ENCODE measurements around the gene OOSP4B.
"Not testable (repeated sequence)": the region's sequence is repeated elsewhere in the genome, so short reads cannot be mapped to it uniquely, and the experiment has no call there.

The OOSP4B gene

DNA sequence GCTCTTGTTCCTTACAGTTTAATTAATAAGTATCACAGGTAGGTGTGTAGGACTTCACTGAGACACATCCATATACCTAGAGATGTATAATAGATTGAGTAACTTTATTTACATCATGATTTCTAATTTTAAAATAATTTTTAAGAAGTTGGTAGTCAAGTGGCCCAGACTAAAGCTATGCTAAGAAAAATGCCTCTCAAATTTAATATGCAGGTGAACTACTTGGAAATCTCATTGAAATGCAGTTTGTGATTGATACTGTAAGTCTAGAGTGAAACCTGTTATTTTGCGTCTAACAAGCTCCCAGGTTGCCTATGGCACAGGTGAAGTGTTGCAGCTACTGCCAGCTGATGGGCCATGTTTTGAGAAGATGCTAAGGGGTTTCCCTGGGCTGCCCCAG lies at the start of gene OOSP4B:
Gene OOSP4B, plus strand, starts transcription at position 301 of the 400 bp plus-strand sequence.
- no peak for DNase-seq

DNA sequence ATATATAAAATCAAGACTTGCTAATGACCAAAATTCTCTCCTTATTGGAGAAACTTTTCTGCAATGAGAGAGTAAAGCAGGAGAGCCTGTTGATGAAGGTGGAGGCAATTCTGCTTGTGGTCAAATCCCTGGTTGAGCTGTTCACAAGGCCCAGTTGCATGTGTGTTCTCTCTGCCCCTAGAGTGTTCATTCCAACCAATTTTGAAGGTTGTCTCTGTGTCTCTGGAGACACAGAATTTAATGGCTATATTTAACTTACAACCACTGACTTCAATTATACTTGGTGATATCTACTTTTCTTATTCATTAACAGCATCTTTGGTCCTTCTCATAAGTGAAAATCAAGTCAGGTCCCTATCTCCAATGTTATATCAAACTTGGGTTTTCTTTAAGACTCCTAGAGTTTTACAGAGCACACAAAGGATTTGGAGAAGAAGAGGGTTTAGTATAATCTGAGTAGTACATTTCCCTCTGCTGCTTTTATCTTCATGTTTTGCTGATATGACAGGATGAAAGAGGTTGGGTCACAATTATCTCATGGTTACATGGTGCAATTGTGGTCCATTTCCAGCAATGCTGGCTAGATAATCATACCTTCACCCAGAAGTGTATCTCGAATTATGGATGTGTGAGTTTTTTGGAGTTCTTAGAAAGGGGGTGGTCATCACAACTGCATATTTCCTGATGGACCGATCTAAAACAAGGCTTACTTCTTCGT lies 49.1 kb upstream of the OOSP4B start:
- no peak for DNase-seq

DNA sequence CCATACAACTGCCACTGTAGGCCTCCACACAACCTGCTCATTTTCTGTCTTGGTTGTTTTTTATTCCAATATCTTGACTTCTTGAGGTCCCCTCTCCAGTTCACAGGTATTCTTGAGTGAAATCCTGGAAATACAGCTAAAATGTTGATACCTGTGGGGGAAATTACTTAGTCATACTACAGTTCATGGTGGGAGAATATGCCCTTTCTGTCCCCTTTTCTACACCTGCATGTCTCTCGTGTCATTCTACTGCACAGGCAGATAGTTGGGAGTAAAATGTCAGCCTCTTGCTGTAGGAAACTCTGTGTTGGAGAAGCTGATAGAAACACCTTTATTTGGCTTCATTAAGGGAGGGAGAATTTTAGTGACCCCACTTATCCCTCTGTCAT lies 48.6 kb upstream of the OOSP4B start:
- no peak for DNase-seq

DNA sequence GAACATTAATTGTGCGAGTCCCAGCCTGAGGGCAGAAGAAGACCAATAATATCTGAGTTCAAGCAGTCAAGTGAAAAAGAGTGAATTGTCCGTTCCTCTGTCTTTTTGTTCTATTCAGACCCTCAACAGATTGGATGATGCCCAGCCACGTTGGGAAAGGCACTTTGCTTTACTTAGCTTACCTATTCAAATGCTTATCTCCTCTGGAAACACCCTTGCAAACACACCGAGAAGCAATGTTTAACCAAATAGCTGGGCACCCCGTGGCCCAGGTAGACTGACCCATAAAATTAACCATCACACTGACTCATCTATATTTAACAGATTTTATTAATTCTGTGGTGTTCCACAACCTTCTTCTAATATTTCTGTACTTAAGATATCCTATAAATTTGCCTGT lies 43.9 kb upstream of the OOSP4B start:
- no peak for DNase-seq

DNA sequence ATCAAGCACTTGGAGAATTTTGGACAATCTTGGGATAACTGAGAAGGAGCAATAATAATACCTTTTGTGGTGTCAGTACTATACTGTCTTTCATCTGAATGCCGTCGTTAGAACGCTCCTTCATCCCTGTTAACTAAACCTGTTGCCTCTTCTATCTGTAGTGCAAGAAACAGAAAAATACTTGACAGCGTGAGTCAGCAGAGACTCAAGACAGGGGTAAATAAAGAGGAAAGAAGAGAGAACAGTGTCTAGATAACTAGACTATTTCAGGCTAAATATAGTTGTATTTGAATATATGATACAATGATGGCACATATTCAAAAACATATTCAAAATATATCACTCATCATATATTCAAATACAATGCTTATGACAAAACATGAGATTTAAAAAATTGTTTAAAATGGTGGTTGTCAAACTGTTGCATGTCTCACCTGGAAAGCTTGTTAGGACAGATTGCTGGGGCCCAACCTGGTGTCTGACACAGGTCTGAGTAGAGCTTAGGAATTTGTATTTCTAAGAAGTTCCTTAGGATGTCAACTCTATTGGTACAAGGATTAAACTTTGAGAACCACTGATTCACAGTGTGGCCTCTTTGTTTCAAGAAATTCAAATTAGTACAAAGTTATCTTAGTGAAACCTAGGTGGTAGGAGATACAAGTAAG lies 35.7 kb upstream of the OOSP4B start:
- no peak for DNase-seq

DNA sequence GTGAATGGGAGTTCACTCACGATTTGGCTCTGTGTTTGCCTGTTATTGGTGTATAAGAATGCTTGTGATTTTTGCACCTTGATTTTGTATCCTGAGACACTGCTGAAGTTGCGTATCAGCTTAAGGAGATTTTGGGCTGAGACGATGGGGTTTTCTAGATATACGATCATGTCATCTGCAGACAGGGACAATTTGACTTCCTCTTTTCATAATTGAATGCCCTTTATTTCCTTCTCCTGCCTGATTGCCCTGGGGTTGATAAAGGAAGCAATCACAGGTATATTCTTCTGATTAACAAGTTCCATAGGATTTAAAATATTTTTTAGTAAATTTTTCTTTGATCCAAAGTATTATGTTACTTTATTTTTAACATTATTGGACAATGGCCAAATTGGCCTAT lies 34.9 kb upstream of the OOSP4B start:
- not testable (repeated sequence) for DNase-seq

DNA sequence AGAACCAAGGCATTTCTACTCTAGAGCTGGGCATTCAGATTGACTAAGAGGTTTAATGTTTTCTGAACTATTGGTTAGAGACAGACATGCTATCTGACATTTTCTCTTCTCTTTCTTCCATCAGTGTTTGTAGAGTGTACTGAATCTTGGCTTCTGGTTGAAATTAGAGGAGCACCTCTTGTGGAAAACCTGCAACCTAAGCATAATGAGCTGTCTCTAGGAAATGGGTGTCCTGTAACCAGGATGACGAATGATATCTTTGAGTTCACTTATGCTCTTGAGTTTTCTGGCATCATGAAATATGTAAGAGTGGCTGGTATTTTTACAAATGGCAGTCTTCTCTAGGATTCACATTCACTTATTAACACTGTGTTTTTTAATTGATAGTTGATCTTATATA lies 33.8 kb upstream of the OOSP4B start:
- no peak for DNase-seq

DNA sequence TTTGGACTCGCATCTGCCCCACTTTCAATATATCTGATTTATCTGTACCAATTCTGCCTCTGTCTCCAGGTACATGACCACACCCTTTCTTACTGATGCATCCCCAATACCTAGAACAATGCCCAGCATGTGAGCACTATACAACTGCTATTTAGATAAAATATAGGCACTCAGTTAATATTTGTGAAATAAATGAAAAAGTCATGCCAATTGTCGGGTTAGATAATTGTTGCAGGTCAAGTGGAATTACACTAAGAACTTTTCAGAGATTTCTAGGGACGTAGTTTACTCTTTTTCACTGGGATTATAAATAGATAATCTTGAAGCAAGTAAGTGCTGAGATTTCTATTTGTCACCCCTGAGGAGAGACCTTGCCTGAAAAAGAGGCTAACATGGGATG lies 32.6 kb upstream of the OOSP4B start:
- no peak for DNase-seq

DNA sequence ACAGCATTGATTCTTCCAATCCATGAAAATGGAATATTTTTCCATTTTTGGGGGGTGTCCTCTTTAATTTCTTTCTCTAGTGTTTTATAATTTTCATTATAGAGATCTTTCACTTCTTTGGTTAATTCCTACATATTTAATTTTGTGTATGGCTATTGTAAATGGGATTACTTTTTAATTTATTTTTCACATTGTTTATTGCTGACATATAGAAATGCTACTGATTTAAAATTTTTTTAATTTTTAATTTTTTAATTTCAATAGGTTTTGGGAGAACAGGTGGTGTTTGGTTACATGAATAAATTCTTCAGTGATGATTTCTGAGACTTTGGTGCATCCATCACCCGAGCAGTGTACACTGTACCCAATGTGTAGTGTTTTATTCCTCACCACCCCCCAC lies 26.6 kb upstream of the OOSP4B start:
- DNase-seq: no peak

DNA sequence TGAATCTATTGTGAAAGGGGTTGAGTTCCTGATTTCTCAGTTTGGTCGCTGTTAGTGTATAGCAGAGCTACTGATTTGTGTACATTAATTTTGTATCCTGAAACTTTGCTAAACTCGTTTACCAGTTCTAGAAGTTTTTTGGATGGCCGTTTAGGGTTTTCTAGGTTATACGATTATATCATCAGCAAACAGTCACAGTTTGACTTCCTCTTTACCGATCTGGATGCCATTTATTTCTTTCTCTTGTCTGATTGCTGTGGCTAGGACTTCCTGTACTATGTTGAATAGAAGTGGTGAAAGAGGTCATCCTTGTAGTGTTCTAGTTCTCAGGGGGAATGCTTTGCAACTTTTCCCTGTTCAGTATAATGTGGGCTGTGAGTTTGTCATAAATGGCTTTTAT lies 24.6 kb upstream of the OOSP4B start:
- DNase-seq: no peak

DNA sequence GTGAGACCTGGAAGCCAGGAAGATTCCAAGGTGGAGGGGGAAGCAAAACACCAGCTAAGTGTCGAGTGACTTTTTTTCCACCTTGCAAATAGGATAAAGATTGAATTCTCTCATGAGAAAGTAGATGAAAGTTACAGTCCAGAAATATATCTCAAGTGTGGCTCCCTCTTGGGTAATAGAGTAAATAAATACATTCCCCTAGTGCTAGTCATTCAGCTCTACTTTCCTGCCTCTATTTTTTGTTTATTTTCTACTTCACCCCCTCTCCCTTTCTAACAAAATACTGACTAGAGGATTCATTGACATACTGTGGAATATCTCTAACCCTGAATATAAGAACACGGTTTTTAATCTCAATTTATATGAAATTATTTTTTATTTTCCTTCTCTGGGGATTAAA lies 19.2 kb upstream of the OOSP4B start:
- no peak for DNase-seq

DNA sequence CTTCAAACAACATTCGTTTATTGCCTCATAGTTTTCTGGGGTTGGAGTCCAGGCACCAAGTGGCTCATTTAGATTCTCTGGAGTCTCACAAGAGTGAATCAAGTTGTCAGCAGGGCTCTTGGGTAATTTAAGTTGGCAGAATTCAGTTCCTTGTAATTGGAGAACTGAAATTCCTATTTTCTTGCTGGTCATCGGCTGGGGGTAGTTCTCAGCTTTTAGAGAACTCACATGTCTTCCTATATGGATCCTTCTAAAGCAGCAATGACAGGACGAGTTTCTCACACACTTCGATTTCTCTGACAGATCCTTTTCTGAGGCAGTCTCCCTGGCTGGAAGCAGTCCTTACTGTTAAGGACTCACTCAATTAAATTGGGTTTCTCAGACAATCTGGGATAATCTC lies 17.3 kb upstream of the OOSP4B start:
- no peak for DNase-seq

DNA sequence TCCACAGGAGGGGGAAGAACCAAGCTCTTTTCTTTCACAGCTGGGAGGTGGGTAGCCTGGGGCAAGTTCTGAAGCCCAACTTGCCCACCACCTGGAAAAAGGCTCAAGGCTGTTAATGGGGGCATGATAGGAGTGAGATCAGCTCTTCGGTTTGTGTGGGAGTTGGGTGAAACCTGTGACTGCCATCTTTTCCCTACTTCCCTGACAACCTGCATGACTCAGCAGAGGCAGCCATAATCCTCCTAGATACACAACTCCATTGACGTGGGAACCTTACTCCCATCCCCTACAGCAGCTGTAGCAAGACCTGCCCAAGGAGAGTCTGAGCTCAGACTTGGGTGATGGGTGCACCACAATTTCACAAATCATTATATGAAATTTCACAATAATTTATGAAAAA lies 13.3 kb upstream of the OOSP4B start:
- no peak for DNase-seq

DNA sequence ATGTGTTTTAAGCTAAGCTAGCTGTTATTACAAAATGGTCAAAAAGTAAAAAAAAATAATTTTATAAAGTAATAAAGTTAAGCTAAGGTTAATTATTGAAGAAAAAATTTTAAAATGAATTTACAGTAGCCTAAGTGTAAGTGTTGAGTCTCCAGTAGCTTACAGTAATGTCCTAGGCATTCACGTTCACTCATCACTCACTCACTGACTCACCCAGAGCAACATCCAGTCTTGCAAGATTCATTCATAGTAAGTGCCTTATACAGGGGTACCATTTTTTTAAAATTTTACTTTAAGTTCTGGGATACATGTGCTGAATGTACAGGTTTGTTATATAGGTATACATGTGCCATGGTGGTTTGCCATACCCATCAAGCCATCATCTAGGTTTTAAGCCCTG lies 11.6 kb upstream of the OOSP4B start:
- DNase-seq: no peak

DNA sequence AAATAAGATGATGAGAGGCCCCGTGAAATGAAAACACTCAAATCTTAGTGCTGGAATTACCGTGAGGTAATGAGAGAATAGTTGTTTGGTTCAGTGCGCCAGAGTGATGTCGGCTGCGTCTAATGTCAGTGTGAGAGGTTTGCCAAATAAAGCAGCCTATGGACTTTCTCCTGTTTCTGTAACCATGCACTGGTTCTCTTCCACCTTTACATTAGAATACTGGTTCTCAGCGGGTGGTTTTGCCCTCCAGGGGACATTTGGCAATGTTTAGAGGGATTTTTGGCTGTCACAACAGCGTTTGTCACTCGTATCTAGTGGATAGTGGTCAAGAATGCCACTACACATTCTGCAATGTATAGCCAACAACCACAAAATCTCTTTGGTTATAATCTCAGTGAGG lies 1.1 kb downstream of the OOSP4B start:
- DNase-seq: no peak

DNA sequence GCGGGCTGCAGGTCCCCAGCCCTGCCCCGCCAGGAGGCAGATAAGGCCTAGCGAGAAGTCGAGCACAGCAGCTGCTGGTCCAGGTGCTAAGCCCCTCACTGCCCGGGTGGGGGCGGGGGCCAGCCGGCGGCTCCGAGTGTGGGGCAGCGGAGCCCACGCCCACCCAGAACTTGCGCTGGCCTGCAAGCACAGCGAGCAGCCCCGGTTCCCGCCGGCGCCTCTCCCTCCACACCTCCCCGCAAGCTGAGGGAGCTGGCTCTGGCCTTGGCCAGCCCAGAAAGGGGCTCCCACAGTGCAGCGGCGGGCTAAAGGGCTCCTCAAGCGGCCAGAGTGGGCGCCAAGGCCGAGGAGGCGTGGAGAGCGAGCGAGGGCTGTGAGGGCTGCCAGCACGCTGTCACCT lies 3.4 kb downstream of the OOSP4B start:
- not testable (repeated sequence) for DNase-seq

DNA sequence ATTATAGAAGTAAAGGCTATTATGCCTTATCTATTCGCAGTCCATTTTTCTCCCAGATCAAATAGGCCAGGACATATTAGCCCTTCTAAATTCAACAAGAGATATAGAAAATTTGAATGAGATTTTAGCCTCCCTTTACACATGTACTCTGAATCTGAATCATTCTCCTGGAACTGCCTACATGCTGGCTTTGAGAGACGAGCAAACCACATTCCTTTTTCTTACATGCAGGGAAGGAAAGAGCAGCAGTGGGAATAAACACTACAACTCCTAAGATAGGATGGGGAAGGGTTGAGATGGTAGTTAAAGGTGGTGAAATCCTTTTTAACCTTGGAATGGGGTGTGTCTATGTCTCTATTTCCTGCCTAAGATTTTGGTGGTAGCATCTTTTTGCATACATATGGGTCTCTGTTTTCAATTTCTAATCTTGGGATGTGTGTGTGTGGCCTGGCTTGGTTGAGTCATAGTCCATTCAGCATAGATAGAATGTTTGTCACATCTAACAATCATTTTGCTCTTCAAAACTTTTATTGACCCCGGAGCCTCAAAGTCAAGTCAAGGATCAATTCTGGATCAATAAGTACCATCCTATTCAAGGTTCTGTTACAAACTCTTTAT lies 12.1 kb downstream of the OOSP4B start:
- DNase-seq: no peak

DNA sequence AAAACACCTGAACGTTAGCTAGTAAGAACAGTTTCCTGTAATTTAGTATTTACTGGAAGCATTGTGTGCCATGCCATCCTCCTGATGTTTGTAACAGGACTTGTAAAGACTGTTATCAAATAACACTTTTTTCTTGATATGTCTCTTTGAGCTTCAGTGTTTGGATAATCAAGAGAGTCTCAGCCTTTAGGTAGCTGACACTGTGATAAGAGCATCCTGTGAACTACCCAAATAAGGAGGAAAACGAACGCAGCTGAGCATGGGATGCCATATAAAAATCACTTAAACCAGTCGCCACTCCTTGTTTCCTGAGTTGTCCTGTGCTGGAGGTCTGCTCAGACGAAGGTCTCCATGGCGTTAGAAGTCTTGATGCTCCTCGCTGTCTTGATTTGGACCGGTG lies 23.1 kb downstream of the OOSP4B start, which contains the start of gene OOSP2:
Gene OOSP2, plus strand, starts transcription at position 301 of the 400 bp plus-strand sequence. Its CDS starts 51 bp downstream, at position 352.
- DNase-seq: no peak

DNA sequence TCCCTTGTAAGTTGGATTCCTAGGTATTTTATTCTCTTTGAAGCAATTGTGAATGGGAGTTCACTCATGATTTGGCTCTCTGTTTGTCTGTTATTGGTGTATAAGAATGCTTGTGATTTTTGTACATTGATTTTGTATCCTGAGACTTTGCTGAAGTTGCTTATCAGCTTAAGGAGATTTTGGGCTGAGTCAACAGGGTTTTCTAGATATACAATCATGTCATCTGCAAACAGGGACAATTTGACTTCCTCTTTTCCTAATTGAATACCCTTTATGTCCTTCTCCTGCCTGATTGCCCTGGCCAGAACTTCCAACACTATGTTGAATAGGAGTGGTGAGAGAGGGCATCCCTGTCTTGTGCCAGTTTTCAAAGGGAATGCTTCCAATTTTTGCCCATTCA lies 33.4 kb downstream of the OOSP4B start:
- not testable (repeated sequence) for DNase-seq

DNA sequence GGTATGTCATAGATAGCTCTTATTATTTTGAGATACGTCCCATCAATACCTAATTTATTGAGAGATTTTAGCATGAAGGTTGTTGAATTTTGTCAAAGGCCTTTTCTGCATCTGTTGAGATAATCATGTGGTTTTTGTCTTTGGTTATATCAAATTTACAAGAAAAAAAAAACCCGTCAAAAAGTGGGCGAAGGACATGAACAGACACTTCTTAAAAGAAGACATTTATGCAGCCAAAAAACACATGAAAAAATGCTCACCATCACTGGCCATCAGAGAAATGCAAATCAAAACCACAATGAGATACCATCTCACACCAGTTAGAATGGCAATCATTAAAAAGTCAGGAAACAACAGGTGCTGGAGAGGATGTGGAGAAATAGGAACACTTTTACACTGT lies 33.9 kb downstream of the OOSP4B start:
- DNase-seq: not testable (repeated sequence)

DNA sequence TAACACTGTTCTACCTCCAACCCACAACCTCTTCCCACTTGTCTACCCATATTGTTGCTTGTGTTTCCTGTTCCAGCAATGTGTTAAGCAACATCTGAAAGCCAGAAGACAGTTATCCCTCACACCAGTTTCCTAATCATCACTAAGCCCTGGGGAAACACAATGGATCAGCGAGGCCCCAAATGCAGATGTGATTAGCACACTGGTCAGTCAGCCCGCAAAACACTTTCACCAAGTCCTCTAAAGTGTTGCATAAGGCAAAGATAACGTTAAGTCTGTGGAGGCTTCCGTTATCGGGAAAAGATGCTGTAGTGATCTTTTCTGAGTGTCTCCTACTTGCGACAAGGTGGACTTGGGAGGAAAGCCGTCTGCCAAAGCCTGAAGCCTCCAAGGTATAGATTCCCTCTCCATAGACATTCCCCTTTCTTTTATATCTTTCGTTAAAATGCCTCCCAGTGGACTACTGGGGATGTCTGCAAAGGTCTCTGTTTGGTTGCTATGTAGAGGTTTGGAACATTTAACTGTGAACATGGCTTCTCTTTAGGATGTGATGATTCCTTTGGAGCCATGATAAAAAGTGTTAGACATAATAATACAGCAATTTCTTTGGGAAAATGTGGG lies 39.5 kb downstream of the OOSP4B start, which contains the start of gene MS4A3:
Gene MS4A3, plus strand, starts transcription at position 317 of the 621 bp plus-strand sequence. CDS start 4,496 bp downstream, outside the sequence.
- DNase-seq: no peak

DNA sequence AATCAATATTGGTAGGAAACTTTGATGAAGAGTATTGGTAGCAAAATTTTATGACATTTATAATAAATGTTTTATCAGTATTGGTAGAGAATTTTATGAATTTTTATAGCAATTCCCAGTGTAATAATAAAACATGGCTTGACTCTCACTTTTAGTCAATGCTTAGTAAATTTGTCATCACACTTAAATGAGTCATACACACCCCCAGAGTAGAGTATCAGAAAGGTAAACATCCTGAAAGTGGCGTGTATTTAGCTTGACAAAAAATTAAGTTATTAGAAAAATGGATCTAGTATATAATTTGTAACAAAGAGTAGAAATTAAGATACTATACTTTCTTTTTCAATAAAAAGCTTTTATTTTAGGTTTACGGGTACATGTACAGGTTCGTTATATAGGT lies 42.1 kb downstream of the OOSP4B start:
- no peak for DNase-seq

DNA sequence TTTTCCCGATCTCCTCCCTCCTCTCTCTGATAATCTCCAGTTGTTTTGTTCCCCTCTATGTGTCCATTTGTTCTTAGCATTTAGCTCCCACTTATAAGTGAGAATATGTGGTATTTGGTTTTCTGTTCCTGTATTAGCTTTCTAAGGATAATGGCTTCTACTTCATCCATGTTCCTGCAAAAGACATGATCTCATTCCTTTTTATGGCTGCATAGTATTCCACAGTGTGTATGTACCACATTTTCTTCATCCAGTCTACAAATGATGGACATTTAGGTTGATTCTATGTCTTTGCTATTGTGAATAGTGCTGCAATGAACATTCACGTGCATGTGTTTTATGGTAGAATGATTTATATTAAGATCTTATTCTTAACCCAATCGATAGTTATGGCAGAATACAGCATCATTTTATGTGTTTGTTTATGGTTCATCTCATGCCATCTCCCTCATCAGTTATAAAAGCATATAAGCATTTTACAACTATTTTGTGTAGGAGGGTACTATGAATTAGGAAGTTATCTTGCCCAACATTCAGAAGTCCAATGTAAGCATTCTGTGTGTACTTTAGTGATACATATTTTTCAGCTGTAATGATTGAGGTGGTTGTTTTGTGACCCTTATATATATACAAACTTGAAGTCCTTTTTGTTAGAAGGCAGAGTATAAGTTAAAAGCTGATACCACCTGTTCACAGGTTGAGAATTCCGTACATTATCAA lies 42.7 kb downstream of the OOSP4B start:
- DNase-seq: no peak
